Measurements from ENCODE around the gene DLG2.

DNA sequence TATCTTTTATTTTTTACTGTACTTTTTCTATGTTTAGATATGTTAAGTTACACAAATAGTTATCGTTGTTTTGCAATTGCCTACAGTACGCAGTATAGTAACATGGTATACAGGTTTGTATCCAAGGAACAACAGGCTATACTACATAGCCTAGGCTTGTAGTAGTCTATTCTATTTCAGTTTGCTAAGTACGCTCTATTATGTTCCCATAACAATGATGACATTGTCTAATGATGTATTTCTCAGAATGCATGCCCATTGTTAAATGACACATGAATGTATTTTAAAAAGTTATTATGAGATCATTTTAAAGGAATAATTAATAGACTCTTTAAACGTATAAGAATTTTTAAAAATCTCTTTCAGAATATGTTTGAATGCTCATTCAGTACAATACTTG lies 1644.3 kb downstream of the DLG2 start:
- TF ChIP-seq, protein P1, sequence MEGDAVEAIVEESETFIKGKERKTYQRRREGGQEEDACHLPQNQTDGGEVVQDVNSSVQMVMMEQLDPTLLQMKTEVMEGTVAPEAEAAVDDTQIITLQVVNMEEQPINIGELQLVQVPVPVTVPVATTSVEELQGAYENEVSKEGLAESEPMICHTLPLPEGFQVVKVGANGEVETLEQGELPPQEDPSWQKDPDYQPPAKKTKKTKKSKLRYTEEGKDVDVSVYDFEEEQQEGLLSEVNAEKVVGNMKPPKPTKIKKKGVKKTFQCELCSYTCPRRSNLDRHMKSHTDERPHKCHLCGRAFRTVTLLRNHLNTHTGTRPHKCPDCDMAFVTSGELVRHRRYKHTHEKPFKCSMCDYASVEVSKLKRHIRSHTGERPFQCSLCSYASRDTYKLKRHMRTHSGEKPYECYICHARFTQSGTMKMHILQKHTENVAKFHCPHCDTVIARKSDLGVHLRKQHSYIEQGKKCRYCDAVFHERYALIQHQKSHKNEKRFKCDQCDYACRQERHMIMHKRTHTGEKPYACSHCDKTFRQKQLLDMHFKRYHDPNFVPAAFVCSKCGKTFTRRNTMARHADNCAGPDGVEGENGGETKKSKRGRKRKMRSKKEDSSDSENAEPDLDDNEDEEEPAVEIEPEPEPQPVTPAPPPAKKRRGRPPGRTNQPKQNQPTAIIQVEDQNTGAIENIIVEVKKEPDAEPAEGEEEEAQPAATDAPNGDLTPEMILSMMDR (IDR thresholded peaks at IDR 0.05): no peak
- no peak for TF ChIP-seq POLR2A (IDR thresholded peaks at IDR 0.05; ENCODE audit: low read depth)
